NCI-H2196 (cell line): ENCODE measurements around the gene CLOCK.
"Not testable (repeated sequence)": the region's sequence is repeated elsewhere in the genome, so short reads cannot be mapped to it uniquely, and the experiment has no call there.

Experiments used
- DNase-seq: peaks from one replicate; lab custom pipeline; 2025; ENCODE audit not compliant: unreplicated experiment; lab: John Stamatoyannopoulos, UW

CLOCK gene, protein sequence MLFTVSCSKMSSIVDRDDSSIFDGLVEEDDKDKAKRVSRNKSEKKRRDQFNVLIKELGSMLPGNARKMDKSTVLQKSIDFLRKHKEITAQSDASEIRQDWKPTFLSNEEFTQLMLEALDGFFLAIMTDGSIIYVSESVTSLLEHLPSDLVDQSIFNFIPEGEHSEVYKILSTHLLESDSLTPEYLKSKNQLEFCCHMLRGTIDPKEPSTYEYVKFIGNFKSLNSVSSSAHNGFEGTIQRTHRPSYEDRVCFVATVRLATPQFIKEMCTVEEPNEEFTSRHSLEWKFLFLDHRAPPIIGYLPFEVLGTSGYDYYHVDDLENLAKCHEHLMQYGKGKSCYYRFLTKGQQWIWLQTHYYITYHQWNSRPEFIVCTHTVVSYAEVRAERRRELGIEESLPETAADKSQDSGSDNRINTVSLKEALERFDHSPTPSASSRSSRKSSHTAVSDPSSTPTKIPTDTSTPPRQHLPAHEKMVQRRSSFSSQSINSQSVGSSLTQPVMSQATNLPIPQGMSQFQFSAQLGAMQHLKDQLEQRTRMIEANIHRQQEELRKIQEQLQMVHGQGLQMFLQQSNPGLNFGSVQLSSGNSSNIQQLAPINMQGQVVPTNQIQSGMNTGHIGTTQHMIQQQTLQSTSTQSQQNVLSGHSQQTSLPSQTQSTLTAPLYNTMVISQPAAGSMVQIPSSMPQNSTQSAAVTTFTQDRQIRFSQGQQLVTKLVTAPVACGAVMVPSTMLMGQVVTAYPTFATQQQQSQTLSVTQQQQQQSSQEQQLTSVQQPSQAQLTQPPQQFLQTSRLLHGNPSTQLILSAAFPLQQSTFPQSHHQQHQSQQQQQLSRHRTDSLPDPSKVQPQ

DNA sequence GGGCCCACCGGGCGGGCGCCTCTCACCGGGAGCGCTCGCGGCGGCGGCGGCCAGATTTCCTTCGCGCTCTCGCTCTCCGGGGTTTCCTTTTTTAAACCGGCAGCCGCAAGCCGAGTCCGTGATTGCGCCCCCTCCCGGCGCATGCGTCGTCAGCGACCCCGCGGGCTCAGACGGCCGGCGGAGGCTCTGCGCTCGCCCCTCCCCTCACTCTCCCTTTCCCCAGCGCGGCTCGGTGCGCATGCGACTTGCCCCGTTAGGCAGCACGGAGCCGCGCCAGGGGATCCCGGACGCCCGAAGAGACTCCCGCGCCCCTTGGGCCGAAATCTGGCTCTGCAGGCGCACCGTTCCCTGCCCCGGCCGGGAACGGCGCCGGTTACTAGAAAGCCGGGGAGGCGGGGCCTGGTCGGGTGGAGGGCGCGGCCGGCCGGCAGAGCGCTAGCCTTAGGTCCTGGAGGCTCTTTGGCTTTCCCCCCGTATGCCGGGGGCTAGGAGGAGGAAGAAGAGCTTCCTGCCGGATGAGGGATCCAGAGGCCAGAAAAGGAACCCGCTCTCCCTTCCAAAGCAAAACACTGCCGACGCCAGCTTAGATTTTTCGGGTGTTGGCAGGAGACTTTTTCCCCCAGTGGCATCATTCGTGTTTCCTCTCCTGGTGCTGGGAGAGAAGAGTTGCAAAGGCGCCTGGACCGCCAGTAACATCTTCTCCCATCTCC is at the start of gene CLOCK:
Gene CLOCK, minus strand, starts transcription at position 154 of the 710 bp plus-strand sequence. CDS start 64,124 bp downstream, outside the sequence.
- peak; percentile 68 for DNase-seq

DNA sequence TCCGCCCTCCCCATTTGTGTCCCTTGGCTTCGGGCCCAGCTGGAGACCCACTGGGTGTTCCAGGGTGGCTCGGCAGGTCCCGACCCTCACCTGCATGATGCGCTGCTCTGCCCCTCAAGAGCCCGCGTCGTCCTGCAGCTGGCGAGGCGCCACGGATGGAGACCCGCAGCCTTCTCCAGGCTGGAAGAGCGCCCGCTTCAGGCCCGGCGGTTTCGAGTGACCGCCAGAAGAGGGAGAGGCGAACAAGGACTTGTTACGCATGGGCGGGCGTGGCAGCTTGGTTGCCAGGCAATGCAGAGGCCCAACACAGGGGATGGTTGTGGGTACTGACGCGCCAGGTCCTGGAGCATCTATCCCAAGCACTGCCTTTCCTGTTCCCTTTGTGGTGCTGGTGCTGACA is 45.3 kb upstream of the CLOCK start, which contains the start of gene PDCL2:
Gene PDCL2, minus strand, starts transcription at position 232 of the 400 bp plus-strand sequence. Its CDS starts 136 bp downstream, at position 96.
- DNase-seq, result no peak

DNA sequence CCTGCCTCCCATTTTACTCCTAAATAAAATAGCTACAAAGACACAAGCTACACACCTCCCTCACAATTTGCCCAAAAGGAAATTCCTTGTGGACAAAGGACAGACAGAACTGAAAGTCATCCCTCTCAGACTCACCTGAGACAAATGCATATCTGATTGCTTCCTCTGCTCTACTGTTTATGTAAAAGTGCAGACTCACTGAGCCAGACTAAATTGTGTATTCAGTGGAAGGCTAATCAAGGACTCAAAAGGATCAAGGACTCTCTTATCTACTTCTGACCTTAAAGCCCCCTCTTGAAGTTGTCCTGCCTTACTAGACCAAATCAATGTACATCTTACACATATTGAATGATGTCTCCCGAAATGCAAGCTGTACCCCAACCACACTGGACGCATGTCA is 41.5 kb upstream of the CLOCK start:
- DNase-seq, result no peak

DNA sequence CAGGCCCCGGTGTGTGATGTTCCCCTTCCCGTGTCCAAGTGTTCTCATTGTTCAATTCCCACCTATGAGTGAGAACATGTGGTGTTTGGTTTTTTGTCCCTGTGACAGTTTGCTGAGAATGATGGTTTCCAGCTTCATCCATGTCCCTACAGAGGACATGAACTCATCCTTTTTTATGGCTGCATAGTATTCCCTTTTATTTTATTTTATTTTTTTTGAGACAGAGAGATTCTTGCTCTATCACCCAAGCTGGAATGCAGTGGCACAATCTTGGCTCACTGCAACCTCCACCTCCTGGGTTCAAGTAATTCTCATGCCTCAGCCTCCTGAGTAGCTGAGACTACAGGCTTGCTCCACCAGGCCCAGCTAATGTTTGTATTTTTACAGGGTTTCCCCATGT is 36.1 kb upstream of the CLOCK start:
- not testable (repeated sequence) for DNase-seq

DNA sequence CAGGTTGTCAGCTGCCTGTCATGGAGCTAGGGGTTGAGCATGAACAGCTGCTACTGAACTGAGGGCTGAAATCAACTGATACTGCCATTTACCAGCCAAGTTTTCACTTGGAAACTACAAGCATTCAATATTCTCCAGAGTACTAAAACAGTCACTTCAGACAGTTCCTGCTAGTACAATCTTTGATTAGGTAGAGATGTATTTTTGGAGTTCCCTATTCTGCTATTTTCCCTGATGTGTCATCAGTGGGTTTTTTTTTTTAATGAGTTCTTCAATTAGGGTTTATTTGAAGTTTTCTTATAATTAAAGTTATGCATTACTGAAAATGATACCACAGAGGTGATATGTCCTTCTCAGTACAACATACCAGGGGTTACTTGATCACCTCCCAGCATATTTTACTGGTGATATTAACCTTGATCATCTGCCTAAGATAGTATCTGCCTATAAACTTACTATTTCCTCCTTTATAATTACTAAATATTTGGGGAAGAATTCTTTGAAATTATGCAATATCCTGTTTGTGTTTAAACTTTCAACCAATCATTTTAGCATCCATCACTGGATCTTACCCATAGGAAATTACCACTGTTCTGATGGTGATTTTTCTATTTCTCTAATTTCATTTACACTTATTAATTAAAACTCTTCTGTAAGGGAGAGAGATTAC is 31.8 kb upstream of the CLOCK start:
- DNase-seq, result no peak

DNA sequence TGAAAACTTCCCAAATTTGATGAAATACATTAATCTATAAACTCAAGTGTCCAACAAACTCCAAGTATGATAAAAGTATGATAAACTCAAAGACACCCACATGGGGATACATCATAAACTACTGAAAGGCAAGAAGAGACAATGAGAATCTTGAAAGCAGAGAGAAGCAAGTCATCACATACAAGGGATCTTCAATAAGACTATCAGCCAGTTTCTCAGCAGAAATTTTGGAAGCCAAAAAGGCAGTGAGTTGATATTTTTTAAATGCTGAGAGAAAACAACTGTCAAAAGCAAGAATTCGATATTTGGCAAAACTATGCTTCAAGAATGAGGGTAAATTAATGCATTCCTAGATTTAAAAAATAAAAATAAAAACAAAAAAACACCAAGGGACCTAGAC is 28.8 kb upstream of the CLOCK start:
- no peak for DNase-seq

DNA sequence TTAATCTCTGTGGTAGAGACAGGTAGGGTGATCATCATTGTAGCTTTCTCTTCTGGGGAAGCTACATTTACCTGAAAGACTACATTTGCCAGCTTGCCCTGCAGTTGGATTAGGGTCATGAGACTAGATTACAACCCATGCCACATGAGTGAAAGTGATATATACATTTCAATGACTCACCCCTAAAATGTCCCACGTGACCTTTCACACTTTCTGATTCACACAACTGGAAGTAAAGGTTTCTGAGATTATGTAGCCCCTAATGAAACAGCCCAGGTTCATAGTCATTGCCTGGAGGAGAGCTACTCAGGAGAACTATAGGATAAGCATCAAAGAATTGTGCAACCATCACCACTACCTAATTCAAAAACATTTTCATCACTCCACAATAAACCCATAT is 27.5 kb upstream of the CLOCK start:
- no peak for DNase-seq

DNA sequence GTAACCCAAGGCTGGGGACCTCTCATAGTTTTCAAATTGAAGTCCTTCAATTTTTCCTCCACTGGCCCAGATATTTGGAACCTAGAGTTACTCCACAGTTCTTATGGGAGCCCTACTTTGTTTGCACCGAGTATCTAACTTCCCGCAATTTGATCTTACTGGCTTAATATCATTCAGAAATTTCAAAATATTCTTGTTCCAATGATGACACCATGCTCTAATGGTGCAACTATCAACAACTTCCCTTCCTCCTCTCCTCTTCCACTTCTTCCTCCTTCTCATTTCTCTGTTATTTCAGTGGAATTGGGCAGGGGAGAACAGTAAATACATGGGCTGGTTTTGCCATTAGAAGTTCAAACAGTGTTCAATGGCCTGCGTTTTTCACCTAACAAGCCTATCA is 25.1 kb upstream of the CLOCK start:
- DNase-seq, result no peak

DNA sequence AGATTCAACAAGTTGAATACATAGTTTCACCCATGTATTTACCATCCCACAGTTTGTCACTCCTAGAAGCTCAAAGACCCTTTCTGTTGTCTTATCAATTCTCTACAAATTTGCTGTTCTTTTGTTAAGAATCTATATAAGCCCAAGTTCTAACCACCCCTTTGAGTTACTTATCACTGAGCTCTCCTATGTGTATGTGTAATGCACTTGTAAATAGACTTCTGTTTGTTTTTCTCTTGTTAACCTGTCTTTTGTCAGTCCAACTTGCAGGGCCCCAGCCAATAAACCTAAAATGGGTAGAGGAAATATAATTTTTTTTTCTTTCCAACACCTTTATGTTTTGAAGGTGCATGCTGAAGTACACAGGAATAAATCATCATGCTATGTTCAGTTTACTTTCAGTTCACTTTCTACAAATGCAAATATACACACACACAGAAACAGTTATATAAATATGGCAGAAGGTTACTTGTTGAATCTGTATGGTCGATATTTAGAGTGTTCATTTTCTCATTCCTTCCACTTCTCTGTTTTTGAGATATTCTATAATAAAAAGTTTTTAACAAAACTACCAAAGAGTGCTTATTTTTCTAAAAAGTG is 22.3 kb upstream of the CLOCK start:
- no peak for DNase-seq

DNA sequence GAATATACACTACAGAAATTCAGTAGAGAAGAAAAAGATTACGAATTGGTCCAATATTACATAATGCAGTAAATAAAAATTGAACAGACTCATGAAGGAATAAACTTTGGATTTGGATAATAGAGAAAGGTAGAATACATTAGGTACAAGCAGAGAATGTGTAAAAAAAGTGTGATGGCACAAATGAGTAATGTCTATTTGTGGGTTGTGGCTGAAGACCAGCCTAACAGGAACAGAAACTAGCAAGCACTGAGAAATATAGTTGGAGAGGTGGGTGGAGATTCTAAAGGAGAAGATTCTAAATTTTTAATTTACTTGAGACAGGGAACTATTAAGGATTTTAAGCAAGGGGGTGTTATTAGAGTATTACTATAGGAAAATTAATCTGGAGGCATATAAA is 15.2 kb upstream of the CLOCK start:
- no peak for DNase-seq

DNA sequence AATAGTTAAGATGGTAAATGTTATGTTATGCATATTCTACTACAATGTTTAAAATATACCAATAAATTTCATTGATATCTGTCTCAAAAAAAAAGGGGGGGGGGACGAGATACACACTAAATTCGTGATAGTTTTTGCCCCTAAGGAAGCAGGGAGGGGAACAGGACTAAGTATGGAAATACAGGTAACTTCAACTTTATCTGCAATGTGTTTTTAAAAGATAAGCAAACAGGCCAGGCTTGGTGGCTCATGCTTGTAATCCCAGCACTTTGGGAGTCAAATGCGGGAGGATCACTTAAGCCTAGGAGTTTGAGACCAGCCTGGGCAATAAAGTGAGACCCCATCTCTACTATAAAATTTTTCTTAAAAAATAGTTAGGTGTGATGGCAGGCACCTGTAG is 13.4 kb upstream of the CLOCK start:
- no peak for DNase-seq

DNA sequence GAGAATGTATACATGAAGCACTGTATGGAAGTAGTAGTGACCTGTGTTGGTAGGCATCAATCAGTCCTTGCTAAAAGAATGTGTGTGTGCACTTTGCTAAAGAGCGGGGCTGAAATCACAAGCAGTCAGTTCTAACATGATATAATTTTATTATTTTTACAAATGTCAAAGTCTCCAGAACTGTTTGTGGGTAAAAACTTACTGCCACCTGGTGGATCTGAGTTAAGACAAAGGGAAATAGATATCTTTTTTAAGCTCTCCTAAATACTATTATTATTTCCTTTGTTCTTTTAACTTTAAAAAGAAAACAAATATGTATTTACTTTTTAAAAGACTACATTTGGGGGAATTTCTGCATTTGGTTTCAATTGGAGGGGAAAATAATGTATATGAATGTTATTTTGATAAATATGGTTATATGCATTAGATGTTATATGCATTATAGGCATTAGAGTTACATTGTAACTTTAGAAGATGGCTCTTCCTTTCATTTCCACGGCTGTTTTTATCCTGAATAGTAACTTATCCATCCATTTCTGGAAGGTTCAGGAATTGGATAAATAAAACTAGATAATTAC is 7.8 kb upstream of the CLOCK start:
- DNase-seq, result no peak

DNA sequence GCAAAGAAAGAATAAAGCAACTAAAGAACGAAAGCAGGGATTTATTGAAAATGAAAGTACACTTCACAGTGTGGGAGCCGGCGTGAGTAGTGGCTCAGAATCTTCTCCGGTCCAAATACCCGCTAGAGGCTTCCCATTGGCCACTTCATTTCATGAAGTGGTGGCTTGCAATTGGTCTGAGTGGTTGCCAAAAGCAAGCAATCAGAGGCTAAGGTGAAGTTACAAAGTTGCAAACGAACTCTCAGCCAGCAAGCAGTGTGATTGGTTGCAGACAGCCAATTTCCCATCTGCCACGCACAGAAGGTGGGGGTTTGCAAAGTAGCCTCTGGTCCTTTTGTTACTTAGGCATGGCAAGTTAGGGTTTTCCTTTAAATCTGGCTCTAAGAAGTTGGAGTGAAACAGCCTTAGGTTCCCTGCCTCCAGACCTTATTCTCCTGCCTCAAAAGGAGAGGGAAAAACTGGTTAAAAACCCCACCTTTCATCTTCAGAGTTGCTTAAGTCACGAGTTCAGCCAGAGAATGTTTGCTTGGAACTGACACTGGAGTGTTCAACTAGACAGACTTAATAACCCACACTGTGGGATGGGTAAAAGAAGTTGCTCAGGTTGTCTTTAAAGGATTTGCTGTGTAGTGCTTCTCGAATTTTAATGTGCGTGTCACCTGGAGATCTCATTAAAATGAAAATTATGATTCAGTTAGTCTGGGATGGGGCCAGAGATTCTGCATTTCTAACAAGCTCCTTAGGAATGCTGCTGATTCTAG is 6.9 kb upstream of the CLOCK start:
- no peak for DNase-seq

DNA sequence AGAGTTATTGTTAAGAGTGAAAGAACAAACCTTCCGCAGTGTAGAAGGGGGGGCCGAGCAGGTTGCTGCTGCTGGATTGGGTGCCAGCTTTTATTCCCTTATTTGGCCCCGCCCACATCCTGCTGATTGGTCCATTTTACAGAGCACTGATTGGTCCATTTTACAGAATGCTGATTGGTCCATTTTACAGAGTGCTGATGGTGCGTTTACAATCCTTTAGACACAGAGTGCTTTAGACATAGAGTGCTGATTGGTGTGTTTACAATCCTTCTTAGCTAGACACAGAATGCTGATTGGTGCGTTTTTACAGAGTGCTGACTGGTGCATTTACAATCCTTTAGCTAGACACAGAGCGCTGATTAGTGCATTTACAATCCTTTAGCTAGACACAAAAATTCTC is 5.3 kb upstream of the CLOCK start:
- DNase-seq, result not testable (repeated sequence)

DNA sequence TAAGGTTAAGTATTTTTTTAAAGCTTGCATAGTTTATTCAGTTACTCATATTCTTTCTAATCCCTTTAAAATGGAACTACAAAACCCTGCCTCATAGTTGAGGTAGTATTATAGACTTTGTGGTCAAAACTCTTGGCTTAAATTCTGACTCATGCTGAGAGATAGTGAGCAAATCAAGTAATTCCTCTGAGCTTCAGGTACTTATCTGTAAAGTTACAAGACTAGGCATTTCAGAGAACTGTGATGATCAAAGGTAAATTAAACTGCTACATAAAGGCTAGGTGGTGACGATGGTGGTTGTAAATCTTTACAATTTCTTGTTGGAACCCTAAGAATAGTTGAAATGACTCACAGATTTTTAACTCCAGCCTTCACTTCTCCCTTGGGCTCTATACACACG is 3.2 kb upstream of the CLOCK start:
- no peak for DNase-seq

DNA sequence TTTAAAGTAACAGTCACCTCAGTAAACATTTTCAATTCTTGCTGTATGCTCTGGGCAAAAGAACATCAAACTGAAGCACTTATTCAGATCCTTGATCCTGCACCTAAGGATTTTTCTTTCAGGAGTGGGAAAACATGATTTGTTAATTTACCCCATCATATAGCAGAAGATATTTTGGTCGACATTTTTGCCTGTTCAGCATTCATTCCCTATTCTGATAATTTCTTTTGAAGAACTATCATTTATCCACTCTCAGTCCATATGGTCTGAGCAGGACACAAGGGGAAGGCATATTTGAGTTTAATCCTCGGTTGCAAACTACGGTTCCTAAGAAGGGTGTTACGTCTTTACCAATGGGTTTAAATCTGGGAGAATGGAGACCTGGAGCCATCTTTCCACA is 1.2 kb upstream of the CLOCK start:
- DNase-seq, result no peak

DNA sequence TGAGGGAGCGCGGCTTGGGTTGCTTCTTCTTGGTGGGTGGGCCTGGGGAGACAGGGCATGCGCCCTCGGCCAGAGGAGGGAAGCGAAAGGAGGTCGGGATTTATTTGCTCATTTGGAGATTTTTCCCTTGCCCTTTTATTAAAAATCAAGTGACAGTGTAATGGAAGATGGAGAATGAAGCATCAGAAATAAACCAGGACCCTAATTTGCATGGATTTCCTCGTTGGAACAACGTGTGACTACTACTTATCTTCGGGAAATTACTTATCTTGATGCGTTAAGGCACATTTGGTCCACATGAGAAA is 709 bp upstream of the CLOCK start:
- DNase-seq, result no peak

DNA sequence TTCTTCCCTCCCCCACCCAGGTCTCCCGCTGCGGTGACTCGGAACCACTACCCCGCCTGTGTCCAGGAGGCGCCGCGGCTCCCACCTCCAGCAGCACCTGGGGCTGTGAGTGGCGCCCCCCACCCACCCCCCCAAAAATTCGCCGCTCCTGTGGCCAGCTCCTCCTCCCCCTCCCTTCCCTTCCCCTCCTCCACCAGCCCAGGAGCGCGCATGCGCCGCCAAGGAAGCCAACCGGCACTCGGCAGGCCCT is 278 bp downstream of the CLOCK start:
- DNase-seq, result no peak

DNA sequence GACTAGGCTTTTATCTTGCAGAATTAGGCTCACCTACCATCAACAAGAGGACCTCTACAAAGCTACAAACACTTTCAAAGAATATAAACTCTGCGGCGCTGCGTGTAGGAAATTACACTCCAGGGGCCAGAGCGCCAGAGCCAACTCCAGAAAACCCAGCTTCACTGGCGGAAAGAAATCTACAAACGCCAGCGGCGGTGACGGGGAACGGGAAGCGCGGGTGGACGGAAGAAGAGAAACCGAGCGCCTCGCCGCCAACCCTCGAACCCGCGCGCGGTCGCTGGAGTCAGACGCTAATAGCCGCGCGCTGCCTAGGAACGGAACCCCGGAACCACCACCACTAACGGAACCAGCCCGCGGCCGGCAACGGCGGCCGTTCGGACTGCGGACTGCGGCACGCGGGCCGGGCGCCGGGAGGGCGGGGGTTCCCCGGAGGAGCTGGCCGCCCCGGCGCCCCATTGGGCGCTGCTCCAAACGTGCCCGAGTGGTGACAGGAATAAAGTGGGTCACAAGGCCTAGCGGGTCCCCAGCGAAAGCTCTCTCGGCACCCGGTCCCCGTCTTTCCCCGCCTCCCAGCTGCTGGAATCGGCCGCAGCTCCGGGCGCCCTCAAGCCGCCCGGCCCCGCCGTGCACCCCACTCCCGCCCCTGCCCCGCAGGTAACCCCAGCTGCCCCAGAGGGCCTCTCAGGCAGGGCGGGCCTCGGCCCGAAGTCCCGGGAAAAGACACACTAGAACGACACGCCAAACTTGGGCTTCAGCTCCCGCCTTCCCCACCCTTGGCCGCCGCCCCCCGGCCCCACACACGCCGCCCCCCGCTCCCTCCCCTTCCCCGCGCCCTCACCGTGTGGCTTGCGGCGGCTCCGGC is 836 bp downstream of the CLOCK start:
- DNase-seq, result peak; percentile 37
